Caco-2 (cell line): ENCODE measurements around the gene RPS15. TPM values are rescaled to one million over a fixed set of nuclear protein-coding genes. Genes with fewer than 3 reads are reported as not detected.

Source experiments
- BruUV-seq: library from RNA; stranded (reverse); fragments of 400-500 nt; replicated peaks from 2 replicates; lab custom pipeline; 2021; lab: Mats Ljungman, UMichigan
- CTCF ChIA-PET: fragments of 300-600 bp; sonication (Branson Sonifier 250); formaldehyde crosslinking; loops from one replicate; lab custom pipeline; 2022; ENCODE audit warnings: antibody characterized with exemption; lab: Charles Lee
- POLR2A ChIA-PET: fragments of 300-600 bp; sonication (Branson Sonifier 250); formaldehyde crosslinking; loops from one replicate; lab custom pipeline; 2022; ENCODE audit warnings: antibody characterized with exemption; lab: Charles Lee
- DNase-seq, 2 experiments: peaks; one replicate each; pipeline versions ENCODE4 v3.0.0 to v3.0.0-alpha.2; 2020 to 2022
- H3K27me3 ChIP-seq: replicated peaks from 2 replicates; pipeline ENCODE4 v1.6.0; 2011; ENCODE audit warnings: low read length; ENCODE audit not compliant: control insufficient read depth, insufficient read depth
- H3K36me3 ChIP-seq: 2 replicates; pipeline ENCODE4 v1.5.1; 2011; ENCODE audit warnings: low read length; ENCODE audit not compliant: control insufficient read depth, insufficient read depth
- H3K4me1 ChIP-seq: fragments of 250-450 bp; sonication (Bioruptor Pico); 2 replicates; pipeline ENCODE4 v1.5.1; 2020; ENCODE audit warnings: mild to moderate bottlenecking
- H3K4me3 ChIP-seq: 2 replicates; pipeline ENCODE4 v1.5.1; 2011; ENCODE audit warnings: low read depth, mild to moderate bottlenecking, control low read depth, low read length
- H3K9me3 ChIP-seq: fragments of 250-450 bp; sonication (Bioruptor Pico); 2 replicates; pipeline ENCODE4 v1.5.1; 2020; ENCODE audit warnings: mild to moderate bottlenecking, moderate library complexity
- H3K27ac Mint-ChIP-seq: one replicate; pipeline ENCODE4 v1.8.0; 2022; ENCODE audit warnings: mixed read lengths; ENCODE audit not compliant: unreplicated experiment
- H3K27me3 Mint-ChIP-seq: one replicate; pipeline ENCODE4 v1.8.0; 2022; ENCODE audit warnings: mixed read lengths; ENCODE audit not compliant: insufficient read depth, unreplicated experiment
- H3K36me3 Mint-ChIP-seq: one replicate; pipeline ENCODE4 v1.8.0; 2022; ENCODE audit warnings: mild to moderate bottlenecking, mixed read lengths; ENCODE audit not compliant: insufficient read depth, unreplicated experiment
- H3K4me1 Mint-ChIP-seq: one replicate; pipeline ENCODE4 v1.8.0; 2022; ENCODE audit warnings: low read depth, mixed read lengths; ENCODE audit not compliant: unreplicated experiment
- H3K4me3 Mint-ChIP-seq: one replicate; pipeline ENCODE4 v1.8.0; 2022; ENCODE audit warnings: mild to moderate bottlenecking, moderate library complexity, mixed read lengths; ENCODE audit not compliant: unreplicated experiment
- H3K9me3 Mint-ChIP-seq: one replicate; pipeline ENCODE4 v1.8.0; 2022; ENCODE audit warnings: mixed read lengths; ENCODE audit not compliant: unreplicated experiment
- CTCF ChIP-seq, 2 experiments: fragments of 200-600 bp in 1 of 2; IDR thresholded peaks; 1 replicate in 1 of 2; 2 replicates in 1 of 2; pipeline versions ENCODE4 v1.5.1 to v1.8.0; 2011 to 2022; ENCODE audit warnings: antibody characterized with exemption in 1 of 2, control low read depth in 1 of 2, inconsistent platforms in 1 of 2, low read depth in 1 of 2, low read length in 1 of 2, mild to moderate bottlenecking in 1 of 2, moderate library complexity in 1 of 2; ENCODE audit not compliant: insufficient read depth in 1 of 2, severe bottlenecking in 1 of 2, unreplicated experiment in 1 of 2
- intact Hi-C: fragments of 100-400 bp; cut with micrococcal nuclease; formaldehyde crosslinking; loops from one replicate; pipeline ENCODE4 v1.10.0; 2022; ENCODE audit not compliant: unreplicated experiment
- total RNA-seq: library from RNA; stranded (reverse); gene quantifications from 2 replicates; pipeline ENCODE4 v1.2.3, GENCODE V29; 2022

RPS15 gene
- total RNA-seq, 1 experiment from 2014 or later, result 1,192 TPM

GRCh38 chr19:1459479-1459878 lies 21.3 kb downstream of the RPS15 start:
- intact Hi-C loops, result no loop called here
- ChIA-PET CTCF (no interaction called here), POLR2A (no interaction called here)
- no peaks in the 10 kb centered on the region; the same call in 1 of the 2 replicates for H3K36me3 ChIP-seq
- BruUV-seq, result no TSS peak
- H3K4me3 ChIP-seq, result no peak overlapping the region
- H3K4me1 Mint-ChIP-seq, result no peaks in the 10 kb centered on the region
- no peak for TF ChIP-seq CTCF (IDR thresholded peaks at IDR 0.05; ENCODE audit: insufficient read depth in 1 of 2, low read depth in 1 of 2, low read length in 1 of 2, severe bottlenecking in 1 of 2, unreplicated experiment in 1 of 2)
- DNase-seq, result no peak
- H3K36me3 Mint-ChIP-seq, result peaks cover 18% of the 10 kb centered on the region
- H3K9me3 Mint-ChIP-seq, result no peaks in the 10 kb centered on the region
- no peak overlapping the region for H3K27ac Mint-ChIP-seq
- H3K4me1 ChIP-seq, result no peaks in the 10 kb centered on the region
- no peak overlapping the region for H3K4me3 Mint-ChIP-seq
- no peaks in the 10 kb centered on the region for H3K27me3 ChIP-seq
- H3K9me3 ChIP-seq, result no peaks in the 10 kb centered on the region
- H3K27me3 Mint-ChIP-seq, result no peaks in the 10 kb centered on the region

- Histone ChIP-seq H3K9me3 (no peaks in the 10 kb centered on the region), H3K27me3 (no peaks in the 10 kb centered on the region), H3K36me3 (no peaks in the 10 kb centered on the region; the same call in 1 of the 2 replicates), H3K4me3 (no peak overlapping the region), H3K4me1 (no peaks in the 10 kb centered on the region)
- no peak overlapping the region for H3K27ac Mint-ChIP-seq
- CTCF ChIA-PET, result no interaction called here
- H3K4me3 Mint-ChIP-seq, result no peak overlapping the region
- POLR2A ChIA-PET, result no interaction called here
- peaks cover 17% of the 10 kb centered on the region for H3K36me3 Mint-ChIP-seq
- H3K27me3 Mint-ChIP-seq, result no peaks in the 10 kb centered on the region
- intact Hi-C loops, result no loop called here
- H3K9me3 Mint-ChIP-seq, result no peaks in the 10 kb centered on the region
- no peak for TF ChIP-seq CTCF (IDR thresholded peaks at IDR 0.05; ENCODE audit: insufficient read depth in 1 of 2, low read depth in 1 of 2, low read length in 1 of 2, severe bottlenecking in 1 of 2, unreplicated experiment in 1 of 2)
- no TSS peak for BruUV-seq
- no peak for DNase-seq
- no peaks in the 10 kb centered on the region for H3K4me1 Mint-ChIP-seq
These were observed 22.1 kb downstream of the RPS15 start for GRCh38 chr19:1460033-1460995.

GRCh38 chr19:1461862-1462261 lies 23.7 kb downstream of the RPS15 start:
- H3K4me1 ChIP-seq, result no peaks in the 10 kb centered on the region
- H3K27me3 ChIP-seq, result no peaks in the 10 kb centered on the region
- H3K9me3 ChIP-seq, result no peaks in the 10 kb centered on the region
- no peak for TF ChIP-seq CTCF (IDR thresholded peaks at IDR 0.05; ENCODE audit: insufficient read depth in 1 of 2, low read depth in 1 of 2, low read length in 1 of 2, severe bottlenecking in 1 of 2, unreplicated experiment in 1 of 2)
- no peaks in the 10 kb centered on the region for H3K27me3 Mint-ChIP-seq
- H3K36me3 Mint-ChIP-seq, result peaks cover 8% of the 10 kb centered on the region
- no peak overlapping the region for H3K4me3 Mint-ChIP-seq
- H3K4me1 Mint-ChIP-seq, result no peaks in the 10 kb centered on the region
- ChIA-PET POLR2A (no interaction called here), CTCF (no interaction called here)
- intact Hi-C loops, result no loop called here
- no peak overlapping the region for H3K4me3 ChIP-seq
- no peak overlapping the region for H3K27ac Mint-ChIP-seq
- BruUV-seq, result no TSS peak
- DNase-seq, result no peak
- H3K9me3 Mint-ChIP-seq, result no peaks in the 10 kb centered on the region
- no peaks in the 10 kb centered on the region; the same call in 1 of the 2 replicates for H3K36me3 ChIP-seq
